ENCODE results near the gene CYP1B1. TPM values are rescaled to one million over a fixed set of nuclear protein-coding genes. Genes with fewer than 3 reads are reported as not detected.

Gene CYP1B1
- total RNA-seq, 1 experiment from 2014 or later, result 4.2 TPM

GRCh38 chr2:38066421-38067115, 9.4 kb downstream of the CYP1B1 start:
- no peak overlapping the region for H3K27ac Mint-ChIP-seq
- POLR2A ChIA-PET, result no interaction called here
- DNase-seq (ENCODE audit: low spot score), result no peak
- ATAC-seq, result no peak
- 0 out of 2 replicates have a peak, but pooled peaks cover 4% of the 10 kb centered on the region for H3K9me3 Mint-ChIP-seq
- no peak overlapping the region for H3K4me3 Mint-ChIP-seq
- H3K27me3 Mint-ChIP-seq (ENCODE audit: low read depth), result peaks cover 10% of the 10 kb centered on the region
- H3K4me1 Mint-ChIP-seq, result 0 out of 2 replicates have a peak, but pooled peaks cover 3% of the 10 kb centered on the region
- no peaks in the 10 kb centered on the region for H3K36me3 Mint-ChIP-seq
- CTCF ChIA-PET, result no interaction called here
- TF ChIP-seq PREB (CRISPR knock-in tag; IDR thresholded peaks at IDR 0.05; ENCODE audit: borderline replicate concordance) (no peak), ESRRA (CRISPR knock-in tag; IDR thresholded peaks at IDR 0.05; ENCODE audit: borderline replicate concordance) (no peak), E2F1 (CRISPR knock-in tag; IDR thresholded peaks at IDR 0.05) (no peak), E2F4 (CRISPR knock-in tag; IDR thresholded peaks at IDR 0.05; ENCODE audit: borderline replicate concordance, low read depth) (no peak), SMAD4 (CRISPR knock-in tag; IDR thresholded peaks at IDR 0.05) (no peak), TCF7 (CRISPR knock-in tag; IDR thresholded peaks at IDR 0.05; ENCODE audit: low read depth) (no peak), ZMAT4 (CRISPR knock-in tag; IDR thresholded peaks at IDR 0.05) (no peak)

GRCh38 chr2:38065502-38066135, 10.3 kb downstream of the CYP1B1 start:
- TF ChIP-seq RELA (CRISPR knock-in tag; IDR thresholded peaks at IDR 0.05; ENCODE audit: borderline replicate concordance) (no peak), E2F5 (CRISPR knock-in tag; IDR thresholded peaks at IDR 0.05) (no peak), ZNF423 (CRISPR knock-in tag; IDR thresholded peaks at IDR 0.05) (no peak), ZNF425 (CRISPR knock-in tag; conservative IDR thresholded peaks at IDR 0.05) (no peak), NFYB (CRISPR knock-in tag; conservative IDR thresholded peaks at IDR 0.05; ENCODE audit: low read depth) (no peak), GABPB1 (CRISPR knock-in tag; IDR thresholded peaks at IDR 0.05) (no peak)
- no peaks in the 10 kb centered on the region for H3K36me3 Mint-ChIP-seq
- CTCF ChIA-PET, result no interaction called here
- H3K27me3 Mint-ChIP-seq (ENCODE audit: low read depth), result 0 out of 2 replicates have a peak, but pooled peaks cover under 1% of the 10 kb centered on the region
- H3K9me3 Mint-ChIP-seq, result 0 out of 2 replicates have a peak, but pooled peaks cover 4% of the 10 kb centered on the region
- peak; percentile 34 for ATAC-seq
- no peak for DNase-seq (ENCODE audit: low spot score)
- 0 out of 2 replicates have a peak, but pooled peaks cover 3% of the 10 kb centered on the region for H3K4me1 Mint-ChIP-seq
- H3K27ac Mint-ChIP-seq, result no peak overlapping the region
- POLR2A ChIA-PET, result interaction anchor here (0.6 kb wide), 1 partner anchor 193 kb away, joined by 3 read pairs; no protein-coding TSS in a partner anchor
- no peak overlapping the region for H3K4me3 Mint-ChIP-seq

Data from WTC11 (cell line).